CD4-positive, alpha-beta T cell treated with Interleukin-17A for 1 hour (primary cell): ENCODE measurements around the gene ABHD8.

Source experiments
- DNase-seq: peaks from one replicate; pipeline ENCODE4 v3.0.0-alpha.2; 2020

The ABHD8 gene

DNA sequence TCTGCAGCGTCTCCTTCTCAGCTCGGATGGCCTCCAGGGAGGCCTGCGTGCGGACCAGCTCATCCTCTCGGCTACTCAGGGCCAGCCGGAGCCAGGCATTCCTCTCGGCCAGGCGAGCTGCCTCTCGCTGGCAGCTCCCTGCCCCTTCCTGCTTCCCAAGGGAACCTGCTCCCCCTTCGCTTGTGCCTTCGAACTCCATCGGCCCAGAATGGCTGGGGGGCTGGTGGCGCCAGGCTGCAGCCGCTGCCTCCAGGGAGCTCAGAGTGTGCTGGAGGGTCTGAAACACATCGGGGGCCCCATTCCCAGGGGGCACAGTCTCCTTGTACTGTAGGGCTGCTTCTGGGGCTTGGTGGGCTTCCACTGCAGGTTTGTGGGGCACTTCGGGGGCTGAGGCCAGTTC is 40.7 kb downstream of the ABHD8 start:
- no peak for DNase-seq

DNA sequence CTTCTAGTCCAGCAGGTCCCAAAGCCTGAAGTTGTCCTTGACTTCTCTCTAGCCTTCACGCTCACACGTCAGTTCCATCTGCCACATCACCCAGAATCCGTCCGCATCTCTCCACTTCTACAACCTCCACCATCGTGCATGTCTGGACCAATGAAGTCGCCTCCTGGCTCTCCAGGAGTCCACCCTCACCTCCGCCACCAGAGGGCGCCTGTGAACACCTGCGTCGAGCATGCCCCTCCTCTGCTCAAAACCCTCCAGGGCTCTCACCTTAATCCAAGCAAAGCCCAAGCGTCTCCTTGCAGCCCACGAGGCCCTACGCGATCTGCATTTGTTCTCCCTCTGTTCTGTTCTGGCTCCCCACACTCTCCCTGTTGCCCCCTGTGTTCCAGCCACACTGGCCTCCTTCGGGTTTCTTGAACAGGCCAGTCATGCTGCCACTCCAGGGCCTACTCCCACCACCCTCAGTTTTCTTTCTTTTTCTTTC is 42.3 kb downstream of the ABHD8 start:
- peak; percentile 91 for DNase-seq

DNA sequence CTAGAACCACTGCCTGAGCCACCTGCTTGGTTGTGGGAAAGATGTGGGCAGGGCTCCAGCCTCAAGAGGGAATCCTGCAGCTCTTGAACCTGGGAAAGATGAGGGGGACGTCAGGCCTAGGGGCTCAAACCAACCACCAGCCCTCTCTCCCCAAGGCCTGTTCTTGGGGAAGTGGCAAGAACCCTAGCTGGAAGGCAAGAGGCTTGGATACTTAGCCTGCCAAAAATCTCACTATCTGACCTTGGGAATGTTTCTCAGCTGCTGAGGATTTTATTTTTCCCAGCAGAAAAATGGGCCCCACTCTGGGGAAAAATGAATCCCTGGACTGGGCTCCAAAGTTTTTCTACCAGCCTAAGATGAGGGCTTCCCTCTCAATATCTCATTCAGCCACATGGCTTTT is 43.3 kb downstream of the ABHD8 start:
- DNase-seq, result no peak

DNA sequence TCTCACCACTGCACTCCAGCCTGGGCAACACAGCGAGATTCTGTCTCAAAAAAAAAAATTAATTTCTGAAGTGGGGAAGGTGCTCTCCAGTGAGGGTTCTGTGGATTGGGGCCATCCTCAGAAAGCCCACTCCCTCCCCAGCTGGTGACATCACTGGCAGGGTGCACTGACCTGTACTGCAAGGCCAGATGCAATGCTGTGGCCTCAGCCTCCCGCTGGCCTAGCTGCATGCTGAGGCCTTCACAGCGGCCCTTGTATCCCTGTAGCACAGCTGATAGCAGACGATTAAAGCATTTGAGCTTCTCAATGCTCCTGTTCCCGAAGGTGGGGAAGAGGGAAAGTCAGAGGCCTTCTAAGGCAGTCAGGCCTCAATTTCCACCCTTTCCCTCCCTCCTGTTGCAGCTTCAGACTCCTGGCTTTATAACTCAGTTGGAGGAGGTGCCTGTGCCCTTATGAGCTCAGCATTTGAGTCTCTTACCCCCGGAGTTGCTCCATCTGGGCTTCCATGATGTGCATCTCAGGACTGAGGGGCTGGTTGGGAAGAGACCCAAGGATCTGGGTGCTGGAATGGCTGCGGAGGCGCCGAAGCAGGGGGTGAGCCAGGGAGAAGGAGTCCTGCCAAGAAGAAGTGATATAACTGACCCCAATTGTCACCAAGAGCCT is 44.0 kb downstream of the ABHD8 start:
- DNase-seq, result no peak

DNA sequence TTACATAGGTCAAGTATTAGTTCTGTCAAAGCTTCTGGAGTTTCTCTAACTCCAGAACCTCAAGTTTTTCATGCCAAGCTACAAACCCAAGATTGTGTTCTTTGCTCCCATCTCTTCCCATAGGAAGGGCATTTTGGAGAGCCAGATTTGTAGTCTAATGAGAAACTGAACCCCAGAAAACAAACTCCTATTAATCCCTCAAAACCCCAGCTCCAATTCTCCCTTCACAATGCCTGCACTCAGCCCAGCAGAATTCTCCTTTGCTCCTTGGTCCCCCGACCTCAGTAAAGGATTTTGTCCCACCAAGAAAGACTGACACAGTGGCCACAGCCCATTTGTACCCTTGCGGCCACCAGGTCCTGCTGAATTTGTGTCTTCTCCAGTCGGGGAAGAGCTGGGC is 47.1 kb downstream of the ABHD8 start:
- no peak for DNase-seq

DNA sequence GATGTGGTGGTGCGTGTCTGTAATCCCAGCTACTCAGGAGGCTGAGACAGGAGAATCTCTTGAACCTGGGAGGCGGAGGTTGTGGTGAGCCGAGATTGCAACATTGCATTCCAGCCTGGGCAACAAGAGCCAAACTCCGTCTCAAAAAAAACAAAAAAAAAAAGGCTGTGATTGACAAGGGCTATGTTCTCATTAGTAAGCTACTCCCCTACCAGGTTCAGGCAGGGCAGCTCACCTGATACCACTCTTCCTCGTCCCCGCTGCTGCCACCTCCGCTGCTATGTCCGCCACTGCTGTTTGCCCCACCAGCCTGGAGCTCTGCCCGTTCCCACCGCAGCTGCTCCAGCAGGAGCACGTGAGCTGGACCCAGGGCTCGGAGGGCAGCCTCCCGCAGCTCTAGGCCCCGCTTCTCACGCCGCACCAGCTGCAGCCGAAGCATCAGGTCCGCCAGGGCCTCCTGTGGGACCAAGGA is 48.0 kb downstream of the ABHD8 start:
- DNase-seq, result no peak

DNA sequence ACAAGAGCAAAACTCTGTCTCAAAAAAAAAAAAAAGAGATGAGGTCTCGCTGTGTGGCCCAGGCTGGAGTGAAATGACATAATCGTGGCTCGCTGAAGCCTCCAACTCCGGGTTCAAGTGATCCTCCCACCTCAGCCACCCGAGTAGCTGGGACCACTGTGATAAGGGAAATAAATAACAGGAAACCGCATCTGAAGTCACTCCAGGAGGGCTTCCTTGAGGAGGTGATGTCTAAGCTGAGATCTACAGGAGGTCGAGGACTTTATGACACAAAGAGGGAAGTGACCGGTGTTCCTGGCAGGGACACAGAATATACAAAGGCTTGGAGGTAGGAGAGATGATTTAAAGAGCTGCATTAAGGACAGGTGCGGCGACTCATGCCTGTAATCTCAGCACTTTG is 48.6 kb downstream of the ABHD8 start:
- DNase-seq, result no peak

DNA sequence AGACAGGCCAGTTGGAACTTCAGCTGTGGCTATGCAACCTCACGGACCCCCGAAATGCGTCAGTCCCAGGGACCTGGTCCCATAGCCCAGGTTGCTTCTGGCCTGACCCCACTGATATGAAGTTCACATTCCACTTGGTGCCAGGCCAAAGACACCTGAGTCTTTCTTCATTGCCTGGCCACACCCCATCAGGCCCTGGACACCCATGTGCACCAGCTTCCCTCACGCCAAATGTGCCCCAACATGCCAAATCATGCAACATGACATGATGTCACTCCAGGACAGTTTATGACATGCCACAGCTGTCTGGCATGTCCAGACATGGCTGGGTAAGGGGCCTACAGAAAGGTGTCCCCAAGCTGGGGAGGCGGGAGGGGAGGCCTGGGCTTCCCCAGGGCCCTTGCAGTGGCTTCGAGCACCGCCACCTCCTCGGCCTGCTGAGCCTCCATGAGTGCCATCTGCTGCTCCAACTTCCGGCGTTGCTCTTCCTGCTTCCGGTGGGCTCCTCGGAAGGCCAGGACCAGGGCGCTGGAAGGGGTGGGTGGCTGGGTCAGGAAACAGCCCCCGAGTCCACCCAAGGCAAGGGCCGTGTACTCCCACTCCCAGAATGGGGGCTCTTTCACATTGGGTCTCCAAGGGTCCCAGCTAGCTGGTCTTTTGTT is 53.2 kb downstream of the ABHD8 start:
- no peak for DNase-seq

DNA sequence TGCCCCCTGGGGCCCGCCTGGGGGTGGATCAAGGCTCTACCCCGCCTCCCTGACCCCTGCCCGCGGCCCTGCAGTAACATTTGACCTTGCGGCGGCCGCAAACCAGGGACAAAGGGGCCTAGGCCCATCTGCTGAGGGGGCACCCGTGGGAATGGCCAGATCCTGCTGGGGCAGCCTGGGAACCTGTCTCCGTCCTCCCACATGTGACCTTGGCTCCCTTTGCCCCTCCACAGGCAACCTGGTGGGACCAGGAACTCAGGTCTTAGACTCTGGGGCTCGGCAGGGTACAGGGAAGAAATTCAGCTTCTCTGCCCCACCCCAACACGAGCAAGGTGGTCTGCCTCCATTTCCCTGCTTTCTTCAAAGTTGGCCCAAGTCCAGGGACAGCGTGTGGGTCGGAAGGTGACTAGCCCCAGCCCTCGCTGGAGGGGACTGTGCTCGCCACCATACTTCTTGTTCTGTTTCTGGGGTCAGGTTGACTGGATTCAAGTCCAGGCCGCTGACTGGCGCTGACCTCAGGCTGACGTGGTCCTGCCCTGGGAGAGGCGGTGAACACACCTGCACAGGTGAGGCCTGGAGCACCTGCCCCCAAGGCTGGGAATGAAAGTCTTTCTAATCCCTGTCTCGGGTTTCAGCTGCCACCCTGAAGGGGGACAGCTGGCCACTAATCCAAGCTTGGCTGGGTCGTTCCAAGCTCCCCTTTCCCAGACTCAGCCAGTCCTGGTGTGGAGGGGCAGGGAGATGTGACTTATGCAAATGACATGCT is 55.0 kb downstream of the ABHD8 start:
- DNase-seq, result no peak

DNA sequence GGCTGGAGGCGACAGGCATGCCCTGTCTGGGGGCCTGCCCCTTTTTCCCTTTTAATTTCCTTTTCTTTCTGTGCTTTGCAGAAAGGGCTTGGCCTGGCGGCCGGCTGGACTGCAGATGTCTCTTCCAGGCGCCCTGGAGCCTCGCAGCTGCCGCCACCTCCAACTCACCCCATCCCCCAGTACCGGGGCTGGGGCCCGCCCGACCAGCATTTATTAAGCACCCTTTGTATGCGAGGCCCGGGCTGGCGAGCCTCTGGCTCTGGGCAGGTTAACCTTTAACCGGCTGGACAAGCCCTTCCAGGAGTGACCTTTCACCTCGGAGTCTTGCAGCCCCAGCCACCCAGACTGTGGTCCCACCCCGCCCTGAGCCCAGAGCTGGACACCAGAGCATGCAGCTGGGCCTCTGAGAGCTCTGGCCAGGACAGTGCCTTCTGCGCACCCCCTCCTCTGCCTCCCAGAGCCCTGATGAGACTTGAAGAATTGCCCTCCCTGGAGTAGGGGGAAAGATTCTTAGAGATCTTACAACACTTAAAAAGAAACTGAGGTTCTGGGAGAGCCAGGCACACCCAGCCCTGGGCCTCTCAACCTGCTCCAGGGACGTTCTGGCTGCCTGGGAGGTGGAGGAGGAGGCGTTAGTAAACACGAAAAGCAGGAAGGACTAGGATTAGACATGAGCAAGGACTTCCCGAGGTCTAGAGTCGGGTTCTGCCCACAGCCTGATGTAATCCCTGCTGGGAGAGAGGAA is 56.4 kb downstream of the ABHD8 start:
- no peak for DNase-seq

DNA sequence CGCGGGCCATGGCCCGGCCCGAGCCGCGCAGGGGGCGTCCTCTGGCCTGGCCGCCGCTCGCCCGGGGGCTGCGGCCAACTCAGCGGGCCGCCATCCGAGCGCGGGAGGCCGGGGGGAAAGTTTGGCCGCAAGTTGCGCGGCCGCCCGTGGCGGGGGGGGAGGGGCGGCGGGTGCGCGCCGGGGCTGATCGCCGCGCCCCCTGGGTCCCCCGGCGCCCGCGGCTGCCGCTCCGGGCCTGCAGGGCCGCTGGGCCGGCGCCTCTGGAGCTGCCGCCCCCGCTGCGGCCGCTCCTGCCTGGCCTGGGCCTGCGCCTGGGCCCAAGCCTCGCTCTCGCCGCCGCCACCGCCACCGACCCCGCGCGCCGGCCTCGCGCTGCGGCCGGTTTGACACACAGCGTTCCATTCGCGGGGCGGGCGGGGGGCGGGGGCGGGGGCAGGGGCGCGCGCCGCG is 57.7 kb downstream of the ABHD8 start, which contains the start of gene NR2F6:
Gene NR2F6, minus strand, starts transcription at position 385 of the 450 bp plus-strand sequence. CDS start 699 bp downstream, outside the sequence.
- no peak for DNase-seq

DNA sequence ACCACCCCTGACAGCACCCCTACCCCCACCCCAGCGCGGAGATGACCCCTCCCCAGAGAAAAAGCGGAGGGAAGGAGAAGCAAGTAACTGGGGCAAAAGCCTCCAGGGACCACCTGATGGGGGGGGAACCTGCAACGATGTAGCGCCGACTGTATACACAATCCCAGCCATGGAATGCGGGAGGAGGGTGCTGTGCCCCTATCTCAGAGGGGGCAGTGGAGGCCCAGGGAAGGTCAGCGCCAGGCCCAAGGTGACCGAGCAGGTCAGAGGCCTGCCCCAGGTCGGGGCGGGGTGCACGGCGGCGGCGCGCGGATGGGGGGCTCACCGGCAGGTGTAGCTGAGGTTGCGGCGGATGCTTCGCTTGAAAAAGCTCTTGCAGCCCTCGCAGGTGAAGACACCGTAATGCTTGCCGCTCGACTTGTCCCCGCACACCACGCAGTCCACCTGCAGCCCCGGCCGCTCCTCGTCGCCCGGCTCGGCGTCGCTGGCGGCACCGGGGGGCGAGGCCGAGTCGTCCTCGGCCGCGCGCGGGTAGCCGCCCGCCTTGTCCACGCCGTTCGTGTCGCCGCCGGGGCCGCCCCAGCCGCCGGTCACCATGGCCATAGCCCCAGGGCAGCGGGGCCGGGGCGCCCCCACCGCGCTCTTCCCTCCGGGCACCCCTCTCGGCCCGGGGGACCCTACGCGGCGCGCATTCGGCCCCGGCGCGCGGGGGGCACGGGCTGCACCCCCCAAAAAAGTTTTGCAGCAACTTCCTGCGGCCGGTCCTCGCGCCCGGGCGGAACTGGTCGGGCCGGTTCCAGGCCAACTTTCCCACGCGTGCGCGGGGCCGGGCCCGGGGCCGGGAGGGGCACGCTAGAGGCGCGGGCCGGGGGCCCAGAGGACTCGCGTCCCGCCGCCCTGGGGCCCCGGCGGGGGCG is 58.3 kb downstream of the ABHD8 start:
- peak; percentile 10 for DNase-seq

DNA sequence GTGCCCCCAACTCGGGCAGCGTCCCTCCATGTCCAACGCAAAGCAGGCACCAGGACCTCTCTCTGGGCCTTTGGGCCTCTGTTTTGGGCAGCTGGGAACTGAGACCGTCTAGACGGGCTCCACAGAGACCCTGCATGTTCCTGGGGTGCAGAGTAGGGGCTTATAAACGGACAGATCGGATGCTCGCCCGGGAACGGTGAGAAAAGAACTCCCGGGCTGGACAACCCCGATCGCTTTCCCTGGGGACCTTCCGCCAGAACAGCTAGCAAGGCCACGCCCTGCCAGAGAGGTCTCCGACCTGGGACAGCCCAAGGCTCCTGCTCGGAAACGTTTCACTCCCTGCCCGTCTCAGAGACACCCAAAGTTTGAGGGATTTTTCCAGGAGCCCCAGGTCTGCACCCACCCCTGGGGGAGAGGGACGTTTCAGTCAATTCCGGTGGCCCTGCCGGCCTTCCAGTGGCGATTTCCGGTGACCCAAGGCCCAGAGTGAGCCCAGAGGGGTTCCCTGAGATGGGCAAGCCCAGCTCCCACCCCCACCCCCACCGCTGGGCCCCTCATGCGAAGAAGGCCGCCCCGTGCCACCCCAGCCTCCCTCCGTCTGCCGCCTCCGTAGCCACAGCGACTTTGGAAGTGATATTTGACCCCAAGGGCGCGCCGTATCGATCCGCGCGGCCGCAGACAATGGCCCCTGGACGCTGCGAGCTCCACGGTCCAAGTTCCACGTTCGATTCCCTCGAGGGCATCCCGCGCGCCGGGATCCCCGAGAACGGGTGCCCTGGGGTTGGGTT is 59.2 kb downstream of the ABHD8 start:
- DNase-seq, result no peak

DNA sequence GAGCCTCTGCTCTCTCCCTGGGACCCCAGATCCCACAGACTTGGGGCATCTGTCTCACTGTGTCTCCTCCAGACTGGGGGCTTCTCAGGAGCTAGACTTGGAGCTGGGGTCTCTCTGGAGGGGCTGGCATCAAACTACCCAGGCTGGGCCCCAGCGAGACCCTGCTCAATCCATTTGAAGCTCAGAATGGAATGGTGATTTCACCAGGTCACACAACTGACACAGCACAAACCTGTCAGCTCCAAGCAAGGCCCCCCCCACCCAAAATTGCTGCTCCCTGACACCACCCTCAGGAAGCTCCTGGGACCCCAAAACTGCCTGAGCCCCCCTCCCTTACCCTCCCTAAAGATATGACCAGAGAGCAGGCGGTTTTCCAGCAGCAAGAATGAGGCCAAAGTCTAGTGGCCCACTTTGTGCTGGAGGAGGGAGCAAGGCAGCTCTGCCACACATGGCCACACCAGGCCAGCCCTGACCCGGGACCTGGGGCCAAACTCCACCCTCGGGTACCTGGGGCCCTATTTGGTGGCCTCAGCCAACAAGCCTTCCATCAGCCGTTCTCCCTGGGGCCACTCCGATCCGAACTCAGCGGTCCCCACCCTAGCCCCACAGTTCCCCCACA is 59.9 kb downstream of the ABHD8 start:
- DNase-seq, result no peak

DNA sequence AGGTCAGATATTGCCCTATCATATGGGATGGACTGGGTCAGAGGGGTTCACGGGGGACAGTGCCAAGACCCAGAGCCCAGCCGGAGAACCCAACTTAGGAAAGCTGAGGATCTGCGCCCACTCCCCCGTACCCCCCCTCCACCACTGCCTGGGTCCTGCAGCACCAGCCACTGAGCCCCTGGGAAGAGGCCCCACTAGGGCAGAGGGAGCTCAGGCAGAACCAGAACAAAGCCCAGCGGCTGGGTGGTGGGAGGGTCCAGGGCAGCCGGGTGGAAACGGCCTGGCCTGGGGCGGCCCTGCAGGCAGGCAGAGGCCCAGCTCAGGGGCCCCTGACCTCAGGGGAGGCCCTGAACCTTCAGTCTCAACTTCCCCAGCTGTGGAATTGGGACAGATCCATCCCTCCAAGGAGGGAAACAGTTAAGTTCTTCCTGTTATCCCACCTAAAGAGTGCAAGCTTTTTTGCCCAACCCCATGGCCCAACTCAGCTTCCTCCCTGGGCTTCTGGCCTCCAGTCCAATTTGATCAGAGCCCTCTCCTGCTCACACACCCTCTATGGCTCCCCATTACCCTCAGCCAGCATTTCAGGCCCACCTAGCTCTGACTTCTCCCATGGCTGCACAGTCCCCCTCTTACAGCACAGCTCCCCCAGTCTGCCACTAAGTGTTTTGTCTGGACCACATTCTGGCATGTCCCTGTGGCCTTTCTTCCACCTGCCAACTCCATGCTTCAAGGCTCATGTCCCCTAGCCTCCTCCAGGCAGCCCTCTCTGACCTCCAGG is 60.6 kb downstream of the ABHD8 start:
- DNase-seq, result no peak
